Measurements from ENCODE around the gene DGUOK. TPM values are rescaled to one million over a fixed set of nuclear protein-coding genes. Genes with fewer than 3 reads are reported as not detected.
"Not testable (repeated sequence)": the region's sequence is repeated elsewhere in the genome, so short reads cannot be mapped to it uniquely, and the experiment has no call there.

DGUOK gene
- total RNA-seq, 1 donor from 2014 or later, result 39.6 TPM

GRCh38 chr2:73899801-73900336 lies 26.8 kb upstream of the DGUOK start:
- DNase-seq (ENCODE audit: low read depth, low spot score), result no peak

- no peak for DNase-seq (ENCODE audit: low read depth, low spot score)
Observed at GRCh38 chr2:73901143-73901542, 25.5 kb upstream of the DGUOK start.

- no peak for DNase-seq (ENCODE audit: low read depth, low spot score)
Observed at GRCh38 chr2:73902284-73902683, 24.4 kb upstream of the DGUOK start.

- no peak for DNase-seq (ENCODE audit: low read depth, low spot score)
Observed at GRCh38 chr2:73903313-73903712, 23.4 kb upstream of the DGUOK start.

- DNase-seq (ENCODE audit: low read depth, low spot score), result not testable (repeated sequence)
Observed at GRCh38 chr2:73903949-73904613, 22.6 kb upstream of the DGUOK start.

- no peak for DNase-seq (ENCODE audit: low read depth, low spot score)
Observed at GRCh38 chr2:73904952-73905351, 21.7 kb upstream of the DGUOK start.

GRCh38 chr2:73906847-73907505 lies 19.7 kb upstream of the DGUOK start:
- no peak for DNase-seq (ENCODE audit: low read depth, low spot score)

- no peak for DNase-seq (ENCODE audit: low read depth, low spot score)
Observed at GRCh38 chr2:73907840-73908452, 18.7 kb upstream of the DGUOK start.

- no peak for DNase-seq (ENCODE audit: low read depth, low spot score)
Observed at GRCh38 chr2:73908689-73909652, 17.7 kb upstream of the DGUOK start.

GRCh38 chr2:73910873-73911547 lies 15.7 kb upstream of the DGUOK start:
- DNase-seq (ENCODE audit: low read depth, low spot score), result no peak

GRCh38 chr2:73911548-73912208 lies 15.0 kb upstream of the DGUOK start:
- no peak for DNase-seq (ENCODE audit: low read depth, low spot score)

- no peak for DNase-seq (ENCODE audit: low read depth, low spot score)
Observed at GRCh38 chr2:73913414-73914054, 13.1 kb upstream of the DGUOK start.

- DNase-seq (ENCODE audit: low read depth, low spot score), result no peak
Observed at GRCh38 chr2:73914667-73915066, 12.0 kb upstream of the DGUOK start.

GRCh38 chr2:73915437-73915993 lies 11.2 kb upstream of the DGUOK start:
- DNase-seq (ENCODE audit: low read depth, low spot score), result no peak

GRCh38 chr2:73916666-73917065 lies 10.0 kb upstream of the DGUOK start:
- no peak for DNase-seq (ENCODE audit: low read depth, low spot score)

GRCh38 chr2:73917296-73917695 lies 9.4 kb upstream of the DGUOK start:
- DNase-seq (ENCODE audit: low read depth, low spot score), result no peak

- DNase-seq (ENCODE audit: low read depth, low spot score), result no peak
Observed at GRCh38 chr2:73917696-73918207, 8.9 kb upstream of the DGUOK start.

- no peak for DNase-seq (ENCODE audit: low read depth, low spot score)
Observed at GRCh38 chr2:73918856-73919255, 7.8 kb upstream of the DGUOK start.

GRCh38 chr2:73919596-73920228 lies 7.0 kb upstream of the DGUOK start:
- no peak for DNase-seq (ENCODE audit: low read depth, low spot score)

Data from pulmonary artery endothelial cell (primary cell).